Kidney epithelial cell (primary cell): Measurements from ENCODE around the gene RAD51B. TPM values are rescaled to one million over a fixed set of nuclear protein-coding genes. Genes with fewer than 3 reads are reported as not detected.

Experiments
- DNase-seq: peaks from one replicate; pipeline ENCODE4 v3.0.0-alpha.2; 2010; ENCODE audit warnings: low read depth
- H3K27me3 ChIP-seq: 2 replicates; pipeline ENCODE4 v1.6.0; 2011; ENCODE audit warnings: low read length; ENCODE audit not compliant: control insufficient read depth, insufficient read depth
- H3K36me3 ChIP-seq: 2 replicates; pipeline ENCODE4 v1.5.1; 2011; ENCODE audit warnings: low read length; ENCODE audit not compliant: control insufficient read depth, insufficient read depth
- H3K4me3 ChIP-seq: 2 replicates; pipeline ENCODE4 v1.5.1; 2011; ENCODE audit warnings: low read depth, mild to moderate bottlenecking, control low read depth, low read length
- total RNA-seq: library from RNA; depleted of rRNA; stranded (reverse); fragments of >200 nt; gene quantifications from 2 replicates; pipeline ENCODE4 v1.2.3, GENCODE V29; 2015
- TF ChIP-seq, protein P1 (sequence below): IDR thresholded peaks from 2 replicates; pipeline ENCODE4 v1.5.1; 2011; ENCODE audit warnings: mild to moderate bottlenecking, moderate library complexity, low read length, control low read depth, inconsistent platforms; ENCODE audit not compliant: insufficient read depth, poor library complexity, severe bottlenecking

The RAD51B gene
- total RNA-seq, 1 donor from 2014 or later, result 9.5 TPM

- TF ChIP-seq, protein P1, sequence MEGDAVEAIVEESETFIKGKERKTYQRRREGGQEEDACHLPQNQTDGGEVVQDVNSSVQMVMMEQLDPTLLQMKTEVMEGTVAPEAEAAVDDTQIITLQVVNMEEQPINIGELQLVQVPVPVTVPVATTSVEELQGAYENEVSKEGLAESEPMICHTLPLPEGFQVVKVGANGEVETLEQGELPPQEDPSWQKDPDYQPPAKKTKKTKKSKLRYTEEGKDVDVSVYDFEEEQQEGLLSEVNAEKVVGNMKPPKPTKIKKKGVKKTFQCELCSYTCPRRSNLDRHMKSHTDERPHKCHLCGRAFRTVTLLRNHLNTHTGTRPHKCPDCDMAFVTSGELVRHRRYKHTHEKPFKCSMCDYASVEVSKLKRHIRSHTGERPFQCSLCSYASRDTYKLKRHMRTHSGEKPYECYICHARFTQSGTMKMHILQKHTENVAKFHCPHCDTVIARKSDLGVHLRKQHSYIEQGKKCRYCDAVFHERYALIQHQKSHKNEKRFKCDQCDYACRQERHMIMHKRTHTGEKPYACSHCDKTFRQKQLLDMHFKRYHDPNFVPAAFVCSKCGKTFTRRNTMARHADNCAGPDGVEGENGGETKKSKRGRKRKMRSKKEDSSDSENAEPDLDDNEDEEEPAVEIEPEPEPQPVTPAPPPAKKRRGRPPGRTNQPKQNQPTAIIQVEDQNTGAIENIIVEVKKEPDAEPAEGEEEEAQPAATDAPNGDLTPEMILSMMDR, result no peak
- Histone ChIP-seq H3K36me3 (no peaks in the 10 kb centered on the region), H3K27me3 (no peaks in the 10 kb centered on the region), H3K4me3 (no peak overlapping the region)
- no peak for DNase-seq
Observed at GRCh38 chr14:68571114-68571591, 751.6 kb downstream of the RAD51B start.

DNA sequence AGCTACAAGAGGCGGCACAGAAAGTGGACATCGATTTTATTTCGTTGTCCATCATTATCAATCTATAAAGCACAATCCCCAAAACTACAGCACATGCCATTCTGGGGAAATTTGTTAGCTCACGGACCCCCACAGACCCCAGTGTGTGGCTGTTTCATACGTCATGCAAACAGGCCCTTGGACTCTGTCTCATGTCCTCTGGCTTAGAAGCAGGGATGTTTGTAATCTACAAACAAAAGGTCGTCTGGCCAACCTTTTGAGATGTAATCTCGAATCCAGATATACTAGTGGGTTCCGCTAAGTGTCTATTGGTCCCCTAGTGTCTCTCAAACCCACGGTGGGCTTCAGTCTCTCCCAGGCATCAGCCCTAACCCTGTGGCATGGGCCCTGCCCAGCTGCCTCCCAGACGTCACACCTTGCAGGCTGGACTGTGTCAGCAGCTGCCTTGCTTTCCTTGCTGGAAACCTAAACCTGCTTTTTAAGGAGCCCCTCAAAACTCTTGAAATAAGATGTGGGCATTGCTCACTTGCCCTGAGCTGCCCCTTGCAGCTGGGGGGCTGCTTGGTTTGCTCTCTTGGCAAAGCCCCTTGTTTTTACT lies 752.4 kb downstream of the RAD51B start:
- no peaks in the 10 kb centered on the region for H3K27me3 ChIP-seq
- H3K36me3 ChIP-seq, result no peaks in the 10 kb centered on the region
- TF ChIP-seq, protein P1, result no peak
- DNase-seq, result no peak
- no peak overlapping the region for H3K4me3 ChIP-seq

DNA sequence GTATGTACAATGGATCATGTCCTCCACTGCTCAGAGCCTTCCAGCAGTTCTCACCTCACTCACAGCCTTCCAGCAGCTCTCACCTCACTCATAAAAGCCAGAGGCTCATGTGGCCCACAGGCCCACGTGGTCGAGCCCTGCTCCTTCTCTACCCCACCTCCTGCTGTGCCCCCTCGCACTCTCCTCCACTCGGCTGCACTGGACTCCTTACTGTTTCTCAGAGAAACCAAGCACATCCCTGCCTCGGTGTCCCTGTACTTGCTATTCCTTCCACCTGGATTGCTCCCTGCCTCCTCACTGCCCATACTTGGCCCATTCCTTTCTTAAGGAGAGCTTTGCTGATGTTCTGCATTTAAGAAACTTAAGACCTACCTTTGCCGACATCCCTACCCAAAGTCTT lies 753.5 kb downstream of the RAD51B start:
- no peaks in the 10 kb centered on the region for H3K36me3 ChIP-seq
- TF ChIP-seq, protein P1, result no peak
- DNase-seq, result no peak
- H3K4me3 ChIP-seq, result no peak overlapping the region
- no peaks in the 10 kb centered on the region for H3K27me3 ChIP-seq

DNA sequence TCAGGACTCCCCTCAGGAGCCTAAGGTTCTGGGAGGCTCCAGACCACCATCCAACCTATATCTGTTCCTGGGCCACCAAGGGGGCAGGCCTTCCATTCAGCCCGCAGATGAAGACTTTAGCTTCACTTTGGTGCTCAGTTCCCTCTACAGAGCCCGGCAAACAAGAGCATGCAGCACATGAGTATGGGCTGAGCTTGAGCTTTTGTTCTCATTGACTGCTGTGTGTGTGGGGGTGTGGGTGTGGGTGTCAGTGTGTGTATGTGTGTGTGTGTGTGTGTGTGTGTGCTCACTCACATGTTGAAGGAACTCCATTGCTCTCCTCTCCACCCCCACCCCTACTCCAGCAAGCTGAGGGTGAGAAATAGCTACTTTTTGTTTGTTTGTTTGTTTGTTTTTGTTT lies 754.1 kb downstream of the RAD51B start:
- TF ChIP-seq, protein P1, result no peak
- Histone ChIP-seq H3K27me3 (no peaks in the 10 kb centered on the region), H3K4me3 (no peak overlapping the region), H3K36me3 (no peaks in the 10 kb centered on the region)
- no peak for DNase-seq

DNA sequence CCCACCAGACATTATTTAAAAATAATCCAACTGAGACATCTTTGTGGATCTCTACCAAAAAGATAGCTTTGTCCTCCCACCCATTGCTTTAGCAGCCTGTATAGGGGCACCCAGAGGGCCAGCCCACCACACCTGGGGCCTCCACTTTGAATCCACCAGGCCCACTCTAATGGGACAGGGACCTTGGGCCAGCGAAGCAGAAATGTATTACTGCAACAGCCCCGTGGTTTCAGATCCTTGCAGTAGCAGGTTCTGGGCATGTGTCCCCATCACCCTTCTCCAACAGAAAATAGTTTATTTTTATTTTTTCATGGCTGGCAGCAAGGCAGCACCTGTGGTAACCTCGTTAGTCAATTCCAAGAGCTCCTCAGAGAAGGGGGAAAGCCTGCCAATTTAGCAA lies 754.9 kb downstream of the RAD51B start:
- H3K36me3 ChIP-seq, result no peaks in the 10 kb centered on the region
- H3K4me3 ChIP-seq, result no peak overlapping the region
- H3K27me3 ChIP-seq, result no peaks in the 10 kb centered on the region
- TF ChIP-seq, protein P1, result no peak
- DNase-seq, result no peak

DNA sequence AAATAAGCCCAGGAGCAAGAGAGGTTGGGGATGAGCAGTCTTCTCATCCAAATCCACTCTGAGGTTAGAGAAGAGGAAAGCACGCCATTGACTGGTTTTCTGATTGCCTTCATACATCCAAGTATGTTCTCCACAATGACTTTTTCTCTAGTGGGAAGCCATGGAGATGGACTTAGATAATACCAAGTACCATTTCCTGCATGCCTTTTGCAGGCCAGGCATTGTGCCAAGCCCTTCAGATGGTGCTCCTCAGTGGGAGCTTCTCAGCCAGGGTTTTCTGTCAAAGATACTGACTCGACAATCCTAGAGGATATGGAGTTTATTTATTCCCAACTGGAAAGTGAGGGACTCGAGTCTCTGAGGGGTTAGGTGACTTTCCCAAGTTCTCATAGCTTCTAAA lies 755.3 kb downstream of the RAD51B start:
- DNase-seq, result no peak
- TF ChIP-seq, protein P1, result no peak
- Histone ChIP-seq H3K4me3 (no peak overlapping the region), H3K27me3 (no peaks in the 10 kb centered on the region), H3K36me3 (no peaks in the 10 kb centered on the region)
